MCF 10A (cell line): ENCODE data around the gene USP10. TPM values are rescaled to one million over a fixed set of nuclear protein-coding genes. Genes with fewer than 3 reads are reported as not detected.
A peak's percentile ranks its signal among the peaks of the same experiment; 100 is the strongest.

Source experiments
- BruUV-seq: library from RNA; stranded (reverse); fragments of 400-500 nt; replicated peaks from 2 replicates; lab custom pipeline; 2021; lab: Mats Ljungman, UMichigan
- CTCF ChIA-PET: fragments of 300-600 bp; sonication (Branson Sonifier 250); formaldehyde crosslinking; extraction: SDS; loops from one replicate; lab custom pipeline; 2021; ENCODE audit warnings: antibody characterized with exemption, inconsistent platforms; lab: Yijun Ruan, JAX
- POLR2A ChIA-PET: fragments of 300-600, 350-650 bp; sonication (Branson Sonifier 250); formaldehyde crosslinking; extraction: SDS; loops from one replicate; lab custom pipeline; 2020; ENCODE audit warnings: antibody characterized with exemption, inconsistent platforms; lab: Yijun Ruan, JAX
- DNase-seq: peaks from one replicate; pipeline ENCODE4 v3.0.0-alpha.2; 2018; ENCODE audit not compliant: unreplicated experiment
- H3K27ac Mint-ChIP-seq: one replicate; pipeline ENCODE4 v1.8.0; 2022; ENCODE audit warnings: mild to moderate bottlenecking, low read depth, mixed read lengths; ENCODE audit not compliant: unreplicated experiment
- H3K27me3 Mint-ChIP-seq: one replicate; pipeline ENCODE4 v1.8.0; 2022; ENCODE audit warnings: mixed read lengths; ENCODE audit not compliant: insufficient read depth, unreplicated experiment
- H3K36me3 Mint-ChIP-seq: one replicate; pipeline ENCODE4 v1.8.0; 2022; ENCODE audit warnings: mild to moderate bottlenecking, moderate library complexity, mixed read lengths; ENCODE audit not compliant: insufficient read depth, unreplicated experiment
- H3K4me1 Mint-ChIP-seq: one replicate; pipeline ENCODE4 v1.8.0; 2022; ENCODE audit warnings: mixed read lengths; ENCODE audit not compliant: insufficient read depth, unreplicated experiment
- H3K4me3 Mint-ChIP-seq: one replicate; pipeline ENCODE4 v1.8.0; 2022; ENCODE audit warnings: mild to moderate bottlenecking, moderate library complexity, mixed read lengths; ENCODE audit not compliant: unreplicated experiment
- H3K9me3 Mint-ChIP-seq: one replicate; pipeline ENCODE4 v1.8.0; 2022; ENCODE audit warnings: mixed read lengths; ENCODE audit not compliant: unreplicated experiment
- intact Hi-C: fragments of 100-400 bp; cut with micrococcal nuclease; formaldehyde crosslinking; loops from 2 replicates; pipeline ENCODE4 v1.14.1; 2022
- total RNA-seq: library from RNA; stranded (reverse); gene quantifications from 2 replicates; pipeline ENCODE4 v1.2.3, GENCODE V29; 2022
- TF ChIP-seq, protein P1 (sequence below): fragments of 200-600 bp; IDR thresholded peaks from one replicate; pipeline ENCODE4 v1.8.0; 2022; ENCODE audit warnings: antibody characterized with exemption, mild to moderate bottlenecking; ENCODE audit not compliant: unreplicated experiment

Gene USP10
- total RNA-seq, 1 experiment from 2014 or later, result 129 TPM

DNA sequence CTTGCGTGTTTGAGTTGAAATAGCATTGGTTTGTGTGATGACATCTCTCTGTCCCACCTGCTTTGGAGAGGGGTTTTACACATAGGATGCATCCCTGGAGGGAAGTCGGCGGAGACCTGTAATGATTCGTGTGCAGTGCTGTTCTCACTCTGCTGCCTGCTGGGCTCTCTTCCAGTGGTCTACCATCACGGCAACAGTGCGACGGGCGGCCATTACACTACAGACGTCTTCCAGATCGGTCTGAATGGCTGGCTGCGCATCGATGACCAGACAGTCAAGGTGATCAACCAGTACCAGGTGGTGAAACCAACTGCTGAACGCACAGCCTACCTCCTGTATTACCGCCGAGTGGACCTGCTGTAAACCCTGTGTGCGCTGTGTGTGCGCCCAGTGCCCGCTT, 78.9 kb downstream of the USP10 start:
- Mint-ChIP-seq H3K27ac (no peak overlapping the region), H3K4me1 (peaks cover 8% of the 10 kb centered on the region), H3K9me3 (no peaks in the 10 kb centered on the region), H3K36me3 (peaks cover 67% of the 10 kb centered on the region), H3K4me3 (no peak overlapping the region), H3K27me3 (no peaks in the 10 kb centered on the region)
- ChIA-PET POLR2A (no interaction called here), CTCF (no interaction called here)
- intact Hi-C loops, result no loop called here
- no peak for DNase-seq
- TF ChIP-seq, protein P1, sequence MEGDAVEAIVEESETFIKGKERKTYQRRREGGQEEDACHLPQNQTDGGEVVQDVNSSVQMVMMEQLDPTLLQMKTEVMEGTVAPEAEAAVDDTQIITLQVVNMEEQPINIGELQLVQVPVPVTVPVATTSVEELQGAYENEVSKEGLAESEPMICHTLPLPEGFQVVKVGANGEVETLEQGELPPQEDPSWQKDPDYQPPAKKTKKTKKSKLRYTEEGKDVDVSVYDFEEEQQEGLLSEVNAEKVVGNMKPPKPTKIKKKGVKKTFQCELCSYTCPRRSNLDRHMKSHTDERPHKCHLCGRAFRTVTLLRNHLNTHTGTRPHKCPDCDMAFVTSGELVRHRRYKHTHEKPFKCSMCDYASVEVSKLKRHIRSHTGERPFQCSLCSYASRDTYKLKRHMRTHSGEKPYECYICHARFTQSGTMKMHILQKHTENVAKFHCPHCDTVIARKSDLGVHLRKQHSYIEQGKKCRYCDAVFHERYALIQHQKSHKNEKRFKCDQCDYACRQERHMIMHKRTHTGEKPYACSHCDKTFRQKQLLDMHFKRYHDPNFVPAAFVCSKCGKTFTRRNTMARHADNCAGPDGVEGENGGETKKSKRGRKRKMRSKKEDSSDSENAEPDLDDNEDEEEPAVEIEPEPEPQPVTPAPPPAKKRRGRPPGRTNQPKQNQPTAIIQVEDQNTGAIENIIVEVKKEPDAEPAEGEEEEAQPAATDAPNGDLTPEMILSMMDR, result no peak
- BruUV-seq, result no TSS peak

DNA sequence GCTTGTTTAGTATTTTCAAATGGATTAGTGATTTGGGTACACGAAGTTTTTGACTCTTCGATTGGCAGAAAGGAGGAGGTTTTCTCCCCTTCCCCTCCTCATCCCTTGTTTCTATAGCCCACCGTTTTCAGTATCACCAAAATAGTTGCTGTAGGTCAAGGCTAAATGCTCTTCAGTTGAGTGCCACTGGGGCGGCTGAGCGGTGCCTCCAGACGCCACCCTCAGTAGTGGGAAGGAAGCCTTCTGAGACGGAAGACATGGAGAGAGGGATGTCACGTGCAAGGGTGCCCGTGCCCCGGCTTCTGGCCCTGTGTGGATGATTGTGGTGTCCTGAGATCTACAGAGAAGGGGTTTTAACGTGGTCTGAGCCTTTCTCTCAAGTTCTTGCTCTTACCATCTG, 80.3 kb downstream of the USP10 start:
- Mint-ChIP-seq H3K4me3 (no peak overlapping the region), H3K27me3 (no peaks in the 10 kb centered on the region), H3K27ac (no peak overlapping the region), H3K4me1 (peaks cover 4% of the 10 kb centered on the region), H3K36me3 (peaks cover 56% of the 10 kb centered on the region), H3K9me3 (no peaks in the 10 kb centered on the region)
- no TSS peak for BruUV-seq
- intact Hi-C loops, result no loop called here
- CTCF ChIA-PET, result interaction anchor here (0.6 to 1.9 kb wide), 3 partner anchors 15 to 320 kb away, joined by 3 to 10 read pairs (median 3); no protein-coding TSS in a partner anchor
- POLR2A ChIA-PET, result interaction anchor here (0.7 to 0.8 kb wide), 2 partner anchors 9 to 94 kb away, joined by 3 read pairs; no protein-coding TSS in a partner anchor
- TF ChIP-seq, protein P1, result no peak
- no peak for DNase-seq

DNA sequence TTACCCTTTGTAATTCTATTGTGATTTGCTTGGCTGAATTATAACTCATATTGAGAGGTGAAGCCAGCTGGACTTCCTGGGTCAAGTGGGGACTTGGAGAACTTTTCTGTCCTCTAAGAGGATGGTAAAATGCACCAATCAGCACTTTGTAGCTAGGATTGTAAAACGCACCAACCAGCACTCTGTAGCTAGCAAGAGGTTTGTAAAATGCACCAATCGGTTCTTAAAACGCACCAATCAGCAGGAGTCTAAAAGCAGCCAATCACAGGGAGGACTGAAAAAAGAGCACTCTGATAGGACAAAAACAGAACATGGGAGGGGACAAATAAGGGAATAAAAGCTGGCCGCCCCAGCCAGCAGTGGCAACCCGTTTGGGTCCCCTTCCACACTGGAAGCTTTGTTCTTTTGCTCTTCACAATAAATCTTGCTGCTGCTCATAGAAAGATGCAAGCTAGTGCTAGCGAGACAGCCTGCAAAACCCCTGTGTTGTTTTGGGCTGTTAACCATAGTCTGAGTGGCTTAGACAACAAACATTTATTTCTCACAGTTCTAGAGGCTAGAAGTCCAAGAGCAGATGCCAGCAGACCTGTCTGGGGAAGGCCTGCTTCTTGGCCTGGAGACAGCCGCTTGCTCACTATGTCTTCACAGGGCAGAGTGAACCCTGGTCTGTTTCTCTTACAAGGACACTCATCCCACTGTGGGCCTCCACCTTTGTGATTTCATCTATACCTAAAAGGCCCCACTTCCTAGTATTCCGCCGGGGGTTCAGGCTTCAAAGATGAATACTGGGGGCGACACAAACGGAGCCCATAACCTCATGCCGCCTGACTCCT, 81.0 kb downstream of the USP10 start:
- no TSS peak for BruUV-seq
- ChIA-PET POLR2A (interaction anchor here (0.7 to 0.8 kb wide), 2 partner anchors 8 to 93 kb away, joined by 3 read pairs; no protein-coding TSS in a partner anchor), CTCF (interaction anchor here (0.7 to 1.9 kb wide), 3 partner anchors 16 to 885 kb away, joined by 3 to 10 read pairs (median 3); no protein-coding TSS in a partner anchor)
- no peak overlapping the region for H3K4me3 Mint-ChIP-seq
- TF ChIP-seq, protein P1, result no peak
- intact Hi-C loops, result no loop called here
- no peaks in the 10 kb centered on the region for H3K9me3 Mint-ChIP-seq
- no peak for DNase-seq
- peaks cover 50% of the 10 kb centered on the region for H3K36me3 Mint-ChIP-seq
- peaks cover 6% of the 10 kb centered on the region for H3K4me1 Mint-ChIP-seq
- no peak overlapping the region for H3K27ac Mint-ChIP-seq
- H3K27me3 Mint-ChIP-seq, result no peaks in the 10 kb centered on the region

DNA sequence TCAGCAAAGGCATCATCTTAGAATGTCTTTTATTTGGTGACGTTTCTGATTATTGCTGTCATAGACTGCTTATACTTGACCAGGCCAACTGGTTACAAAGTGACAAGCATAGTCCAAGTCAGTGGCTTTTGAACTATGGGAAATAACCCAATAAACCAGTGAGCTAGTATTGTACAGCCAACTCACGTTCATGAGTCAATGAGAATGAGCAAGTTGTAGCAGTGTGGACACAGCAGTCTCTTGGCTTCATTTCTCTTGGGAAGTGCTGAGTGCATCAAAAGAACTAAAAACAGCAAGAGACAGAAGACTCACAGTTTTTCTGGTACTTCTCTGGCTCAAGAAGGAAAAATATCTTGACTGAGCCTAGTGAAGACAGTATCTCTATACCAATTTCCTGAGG, 83.0 kb downstream of the USP10 start:
- Mint-ChIP-seq H3K4me1 (peaks cover 14% of the 10 kb centered on the region), H3K4me3 (no peak overlapping the region), H3K27ac (no peak overlapping the region), H3K36me3 (peaks cover 45% of the 10 kb centered on the region), H3K27me3 (no peaks in the 10 kb centered on the region), H3K9me3 (no peaks in the 10 kb centered on the region)
- no peak for DNase-seq
- TF ChIP-seq, protein P1, result no peak
- intact Hi-C loops, result no loop called here
- TSS peak; percentile 8 for BruUV-seq
- CTCF ChIA-PET, result interaction anchor here (1.1 kb wide), 1 partner anchor 188 kb away, joined by 3 read pairs; no protein-coding TSS in a partner anchor
- POLR2A ChIA-PET, result no interaction called here
